ENCODE measurements around the gene FAM83G.
"Not testable (repeated sequence)": the region's sequence is repeated elsewhere in the genome, so short reads cannot be mapped to it uniquely, and the experiment has no call there.

Gene FAM83G

DNA sequence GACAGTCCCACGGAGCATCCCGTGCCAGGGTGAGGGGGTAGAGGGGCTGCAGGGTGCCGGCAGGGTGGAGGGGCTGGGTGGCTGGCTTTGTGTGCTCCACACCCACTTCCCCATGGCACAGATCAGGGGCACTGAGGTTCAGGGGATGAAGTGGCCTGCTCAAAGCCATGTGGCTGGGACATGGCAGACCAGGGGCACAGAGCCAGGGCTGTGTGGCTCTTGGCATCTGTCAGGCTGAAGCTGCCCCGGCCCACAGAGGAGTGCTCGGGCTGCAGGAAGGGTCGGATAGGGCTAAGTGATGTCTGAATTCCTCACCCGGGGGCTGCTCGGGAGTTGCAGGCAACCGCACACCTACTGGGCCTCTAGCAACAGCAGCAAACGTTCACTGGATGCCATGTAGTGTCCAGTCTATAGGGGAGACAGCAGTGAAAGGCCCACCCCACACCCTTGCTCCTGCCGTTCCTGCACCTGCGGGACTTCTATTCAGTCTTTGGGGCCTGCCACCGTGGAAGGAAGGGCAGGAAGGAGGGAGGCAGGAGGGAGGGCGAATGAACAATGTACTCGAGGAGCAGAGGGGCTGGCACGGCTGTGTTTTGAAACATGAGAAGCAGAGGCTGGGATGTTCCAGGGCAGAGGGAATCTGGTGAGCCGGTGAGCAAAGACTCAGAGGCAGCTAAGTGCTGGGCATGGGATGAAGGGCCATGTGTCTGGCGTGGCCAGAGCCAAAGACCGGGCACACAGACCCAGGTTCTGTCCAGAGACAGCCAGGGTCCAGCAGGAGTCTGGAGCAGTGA lies 37.5 kb downstream of the FAM83G start:
- no peak for DNase-seq

DNA sequence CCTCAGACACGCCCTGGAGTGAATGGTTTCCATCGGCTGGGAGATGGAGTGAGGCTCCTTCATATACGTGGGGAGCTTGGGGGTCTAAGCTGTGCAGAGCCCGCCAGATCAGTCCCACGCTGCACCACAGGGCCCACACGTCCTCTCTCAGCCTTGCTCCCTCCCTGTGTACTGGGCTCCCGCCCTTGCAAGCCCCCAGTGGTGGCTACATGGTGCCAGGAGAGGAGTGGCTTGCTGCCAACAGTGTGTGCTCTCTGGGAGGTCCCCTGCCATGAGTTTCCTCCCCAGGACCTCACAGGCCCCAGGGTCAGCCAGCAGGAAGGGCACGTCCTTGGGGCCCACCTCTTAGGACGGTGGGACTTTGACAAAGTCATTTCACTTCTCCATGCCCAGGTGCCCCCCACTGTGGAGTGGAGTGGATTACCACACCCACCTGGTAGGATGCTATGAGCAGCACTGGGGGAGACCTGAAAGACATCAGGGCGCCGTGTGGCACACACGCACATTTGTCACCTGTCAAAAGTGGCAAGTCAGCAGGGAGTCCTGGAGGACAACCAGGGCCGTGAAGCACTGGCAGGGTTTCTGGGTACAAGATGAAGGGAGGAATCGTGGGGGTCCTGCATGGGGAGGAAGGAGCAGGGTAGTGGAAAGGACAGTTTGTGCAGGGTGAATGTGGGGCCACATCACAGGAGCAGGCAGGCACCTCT lies 38.9 kb downstream of the FAM83G start:
- no peak for DNase-seq

DNA sequence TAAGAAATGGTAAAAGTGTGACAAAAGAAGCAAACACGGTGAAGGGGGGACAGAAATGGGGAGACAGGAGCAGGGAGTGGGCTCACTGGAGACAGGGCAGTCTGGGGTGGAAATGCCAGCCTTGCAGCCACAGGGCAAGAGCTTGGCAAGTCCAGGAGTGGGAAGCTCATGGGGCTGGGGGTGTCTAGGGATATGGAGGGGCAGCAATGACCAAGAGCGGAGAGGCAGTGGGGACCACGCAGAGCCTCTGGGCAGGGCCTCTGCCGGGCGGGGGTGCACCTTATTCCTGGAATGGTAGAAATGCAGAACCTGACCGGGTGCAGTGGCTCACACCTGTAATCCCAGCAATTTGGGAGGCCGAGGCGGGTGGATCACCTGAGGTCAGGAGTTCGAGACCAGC lies 40.0 kb downstream of the FAM83G start:
- no peak for DNase-seq

DNA sequence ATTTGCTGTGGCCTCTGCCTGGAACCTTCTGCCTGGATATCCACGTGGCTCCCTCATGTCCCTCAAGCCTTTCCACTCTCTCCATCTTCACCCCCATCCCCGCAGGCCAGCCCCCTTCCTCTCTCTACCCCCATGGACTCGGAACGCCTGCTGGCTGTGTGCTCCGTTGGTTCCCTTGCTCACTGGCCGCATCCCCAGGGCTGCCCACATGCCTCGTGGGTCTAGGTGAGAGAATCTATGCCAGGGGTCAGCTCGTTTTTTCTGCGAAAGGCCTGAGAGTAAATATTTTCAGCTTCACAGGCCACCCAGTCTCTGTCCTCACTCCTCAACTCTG lies 40.6 kb downstream of the FAM83G start:
- DNase-seq = no peak

DNA sequence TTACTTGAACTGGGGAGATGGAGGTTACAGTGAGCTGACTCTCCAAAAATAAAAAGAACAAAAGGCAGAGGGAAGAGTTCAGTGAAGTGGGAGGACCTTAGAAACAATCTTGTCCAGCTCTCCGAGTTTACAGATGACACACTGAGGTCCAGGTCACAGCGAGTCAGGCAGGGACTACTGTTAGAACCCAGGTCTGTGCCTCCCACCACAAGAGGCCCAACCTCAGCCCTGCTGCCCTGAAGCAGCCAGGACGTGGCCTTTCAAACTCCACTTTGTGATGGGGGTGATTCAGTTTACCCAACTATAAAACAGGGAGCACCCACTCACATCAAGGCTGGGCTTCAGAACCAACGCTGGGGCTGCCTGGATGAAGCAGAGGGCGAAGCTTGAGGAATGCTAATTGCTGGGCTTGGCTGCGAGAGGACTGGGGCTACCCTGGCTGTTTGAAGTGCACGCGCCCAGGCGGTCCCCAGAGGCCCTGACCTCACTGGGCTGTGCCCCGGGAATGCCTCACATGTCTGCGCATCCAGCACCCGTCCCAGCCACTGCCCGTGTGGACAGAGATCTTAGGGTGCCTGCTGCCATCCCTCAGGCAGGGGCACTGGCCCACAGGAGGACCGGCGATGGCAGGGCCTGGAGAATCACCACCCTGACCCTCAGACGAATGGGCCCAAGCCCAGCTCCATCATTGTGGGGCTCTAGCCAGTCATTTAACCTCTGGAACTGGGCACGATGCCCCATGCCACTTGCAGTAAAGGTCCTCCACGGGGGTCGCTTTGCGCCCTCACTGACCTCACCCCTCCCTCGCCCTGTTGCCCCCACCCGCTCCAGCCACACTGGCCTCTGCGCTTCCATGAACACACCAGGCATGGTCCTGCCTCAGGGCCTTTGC lies 41.2 kb downstream of the FAM83G start:
- no peak for DNase-seq

DNA sequence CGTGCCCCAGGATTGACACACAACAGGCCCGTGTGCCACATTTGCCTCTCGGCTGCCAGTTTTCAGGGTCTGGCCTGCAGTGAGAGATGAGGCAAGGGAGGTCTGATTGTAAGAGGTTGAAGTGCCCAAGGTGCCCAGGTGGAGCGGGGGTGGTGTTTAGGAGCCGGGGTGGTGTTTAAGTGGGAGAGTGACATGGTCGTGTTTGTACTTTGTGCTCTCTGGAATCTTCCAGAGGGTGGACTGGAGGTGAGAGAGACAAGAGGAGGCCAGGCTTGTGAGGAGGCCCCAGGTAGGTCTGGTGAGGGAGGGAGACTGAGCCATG lies 42.1 kb downstream of the FAM83G start:
- DNase-seq = no peak

DNA sequence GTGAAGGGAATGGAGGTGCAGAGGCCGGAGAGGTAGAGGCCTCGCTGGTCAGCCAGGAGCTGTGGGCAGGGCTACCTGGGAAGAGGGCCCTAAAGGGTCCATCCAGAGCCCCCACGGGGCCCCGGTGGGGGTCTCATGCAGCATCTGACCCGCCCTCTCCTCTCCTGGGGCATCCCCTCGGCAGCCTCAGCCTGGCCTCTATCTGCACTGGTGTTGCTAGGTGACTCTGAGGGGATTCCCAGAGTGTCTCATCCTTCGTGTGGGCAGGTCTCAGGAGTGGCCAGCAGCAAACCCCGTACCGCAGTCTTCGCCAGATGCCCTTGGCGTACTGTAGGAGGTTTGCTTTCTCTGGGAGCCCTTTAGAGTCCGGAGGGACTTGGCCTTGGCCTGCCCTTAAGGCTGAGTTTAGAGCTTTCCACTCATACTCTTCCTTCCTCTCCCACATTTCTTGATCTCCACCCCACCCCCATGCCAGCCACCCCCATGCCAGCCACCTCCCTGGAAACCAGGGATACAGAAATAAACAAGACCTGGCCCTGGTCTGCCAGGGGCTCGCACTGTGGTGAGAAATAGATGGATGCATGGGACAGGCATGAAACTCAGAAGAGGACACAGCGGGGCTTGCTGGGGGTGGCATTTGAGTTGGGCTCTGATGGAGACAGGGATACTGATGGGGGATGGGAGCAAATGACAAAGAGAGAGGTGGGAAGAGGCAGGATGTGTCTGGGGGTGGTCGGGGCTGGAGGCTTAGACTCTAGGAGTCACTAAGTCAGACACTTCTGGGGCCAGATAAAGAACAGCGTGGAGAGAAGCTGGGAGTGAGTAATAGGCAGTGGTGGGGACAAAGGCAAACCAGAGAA lies 42.7 kb downstream of the FAM83G start:
- no peak for DNase-seq

DNA sequence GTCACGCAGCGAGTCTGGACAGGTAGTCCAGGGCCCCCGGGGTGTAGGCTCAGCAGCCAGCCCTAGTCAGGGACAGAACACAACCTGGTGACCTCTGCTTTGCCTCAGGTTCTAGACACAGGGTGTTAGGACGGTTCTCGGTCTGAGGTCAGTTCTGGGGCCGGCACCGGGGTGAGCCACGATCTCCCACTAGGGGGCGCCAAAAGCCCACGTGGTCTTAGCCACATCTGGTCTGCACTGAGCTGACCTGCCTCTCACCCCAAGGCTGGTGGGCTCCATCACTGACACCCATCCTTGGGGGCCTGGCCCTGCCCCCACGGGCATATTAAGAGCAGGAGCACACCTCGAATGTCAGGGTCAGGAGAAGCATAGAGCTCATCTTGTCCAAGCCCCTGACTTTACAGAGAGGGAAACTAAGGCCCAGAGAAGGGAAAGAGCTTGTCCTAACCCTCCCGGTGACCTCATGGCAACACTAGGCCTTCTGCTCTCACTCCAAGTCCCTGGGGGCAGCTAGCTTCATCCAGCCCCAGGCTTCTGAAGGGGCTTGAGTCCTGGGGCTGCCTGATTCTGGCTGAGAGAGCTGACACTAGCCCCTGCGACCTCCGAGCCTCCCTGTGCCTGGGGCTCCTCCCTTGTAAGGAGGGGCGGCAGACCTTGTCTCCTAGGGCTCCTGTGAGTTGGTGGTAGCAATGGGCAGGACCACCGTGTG lies 43.6 kb downstream of the FAM83G start:
- DNase-seq = peak; percentile 84

DNA sequence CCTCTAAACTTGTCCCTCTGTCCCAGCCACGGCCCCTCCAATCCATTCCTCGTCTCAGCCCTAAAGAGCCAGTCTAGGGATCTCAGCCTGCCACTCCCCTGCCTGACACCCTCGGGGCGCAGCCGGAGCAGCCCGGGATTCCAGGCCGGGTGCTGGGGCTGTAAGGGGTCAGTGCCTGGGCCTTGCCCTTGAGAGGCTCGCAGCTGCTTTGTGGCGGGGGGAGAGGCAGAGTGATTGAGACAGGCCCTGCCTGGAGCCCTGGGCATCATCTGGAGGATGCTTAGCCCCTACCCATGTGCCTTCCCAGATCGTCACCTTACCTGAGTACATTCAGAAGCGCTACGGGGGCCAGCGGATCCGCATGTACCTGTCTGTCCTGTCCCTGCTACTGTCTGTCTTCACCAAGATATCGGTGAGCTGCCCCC lies 44.3 kb downstream of the FAM83G start:
- no peak for DNase-seq

DNA sequence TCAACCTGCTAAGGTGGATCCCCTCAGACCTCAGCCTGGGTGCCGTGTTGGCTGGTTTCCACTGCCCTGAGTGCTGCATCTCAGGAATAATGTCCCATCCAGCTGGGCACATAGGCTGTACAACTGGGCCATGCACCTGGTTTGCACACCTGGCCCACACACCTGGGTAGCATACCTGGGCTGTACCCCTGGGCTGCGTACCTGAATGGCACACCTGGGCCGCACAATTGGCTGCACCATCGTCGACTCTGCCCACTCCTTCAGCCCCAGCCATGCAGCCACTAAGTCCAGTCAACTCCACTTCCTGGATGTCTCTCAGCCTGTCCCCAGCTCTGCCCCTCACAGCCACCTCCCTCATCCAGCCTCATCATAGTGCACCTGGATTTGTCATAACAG lies 44.7 kb downstream of the FAM83G start:
- no peak for DNase-seq

DNA sequence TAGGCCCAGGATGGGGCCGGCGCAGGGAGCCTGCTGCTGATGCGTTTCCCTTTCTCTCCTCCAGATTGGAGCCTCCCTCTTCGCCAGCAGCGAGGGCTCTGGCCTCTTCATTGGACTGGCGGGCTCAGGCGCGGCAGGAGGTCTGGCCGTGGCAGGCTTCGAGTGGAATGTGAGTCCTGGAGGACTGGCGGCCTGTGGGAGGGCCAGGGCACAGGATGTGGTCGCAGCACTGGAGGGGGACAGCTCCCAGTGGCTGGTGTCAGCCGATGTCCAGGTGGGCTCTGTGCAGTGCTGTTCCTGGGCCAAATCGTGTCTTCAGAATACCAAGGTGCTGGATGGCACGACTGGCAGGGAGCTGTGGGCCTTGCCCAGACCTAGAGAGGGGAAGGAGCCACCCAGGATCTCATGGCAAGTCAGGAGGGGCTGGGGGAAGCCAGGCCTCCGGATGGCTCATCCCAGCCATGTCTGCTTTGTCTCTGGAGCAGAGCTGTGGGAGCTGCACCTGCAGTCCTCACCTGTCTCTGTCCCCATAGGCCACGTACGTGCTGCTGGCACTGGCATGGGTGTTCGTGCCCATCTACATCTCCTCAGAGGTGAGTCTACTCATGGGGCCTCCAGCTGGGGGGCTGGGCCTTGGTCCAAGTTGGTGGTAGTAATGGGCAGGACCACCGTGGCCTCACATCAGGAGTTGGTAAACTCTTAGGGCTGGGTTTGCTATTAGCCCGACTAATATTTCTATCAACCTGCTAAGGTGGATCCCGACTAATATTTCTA lies 45.3 kb downstream of the FAM83G start:
- DNase-seq = no peak

DNA sequence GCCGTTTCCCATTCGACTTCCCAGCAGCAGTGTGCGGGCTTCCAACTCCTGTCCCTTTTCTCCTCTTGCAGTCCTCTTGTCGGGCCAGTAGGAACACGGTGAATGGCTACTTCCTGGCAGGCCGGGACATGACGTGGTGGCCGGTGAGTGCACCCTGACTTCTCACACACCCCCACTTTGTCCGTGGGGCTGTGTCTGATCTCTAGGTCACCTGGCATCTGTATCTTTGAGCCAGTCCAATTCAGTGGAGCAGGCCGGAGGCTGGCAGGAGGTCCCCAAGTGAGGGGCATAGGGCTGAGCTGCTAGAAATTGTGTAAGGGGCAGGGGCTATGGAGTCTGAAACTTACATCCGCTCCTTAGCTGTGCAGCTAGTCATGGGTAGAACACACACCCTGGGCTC lies 46.0 kb downstream of the FAM83G start:
- DNase-seq = no peak

DNA sequence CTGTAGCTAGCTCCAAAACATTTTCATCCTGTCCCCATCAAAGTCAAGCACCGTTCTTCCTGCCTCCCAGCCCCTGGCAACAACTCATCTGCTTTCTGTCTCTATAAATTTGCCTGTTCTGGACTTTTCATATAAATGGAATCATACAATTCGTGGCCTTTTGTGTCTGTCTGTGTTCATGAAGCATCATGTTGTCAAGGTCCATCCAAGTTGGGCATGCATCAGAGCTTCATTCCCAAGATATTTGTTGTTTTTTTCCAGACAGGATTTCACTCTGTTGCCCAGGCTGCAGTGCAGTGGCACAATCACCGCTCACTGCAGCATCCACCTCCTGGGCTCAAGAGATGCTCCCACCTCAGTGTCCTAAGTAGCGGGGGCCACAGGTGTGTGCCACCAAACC lies 46.7 kb downstream of the FAM83G start:
- DNase-seq = no peak

DNA sequence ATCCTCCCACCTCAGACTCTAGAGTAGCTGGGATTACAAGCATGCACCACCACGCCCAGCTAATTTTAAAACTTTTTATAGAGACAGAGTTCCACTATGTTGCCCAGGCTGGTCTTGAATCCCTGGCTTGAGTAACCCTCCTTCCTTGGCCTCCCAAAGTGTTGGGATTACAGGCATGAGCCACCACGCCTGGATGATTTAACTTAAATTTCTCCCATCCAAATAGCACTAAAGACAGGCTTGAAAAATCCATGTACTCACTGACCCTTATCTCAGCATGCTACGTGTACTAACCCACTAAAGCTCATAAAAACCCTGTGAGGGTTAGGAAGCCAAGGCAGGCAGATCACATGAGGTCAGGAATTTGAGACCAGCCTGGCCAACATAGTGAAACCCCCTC lies 48.0 kb downstream of the FAM83G start:
- DNase-seq = no peak

DNA sequence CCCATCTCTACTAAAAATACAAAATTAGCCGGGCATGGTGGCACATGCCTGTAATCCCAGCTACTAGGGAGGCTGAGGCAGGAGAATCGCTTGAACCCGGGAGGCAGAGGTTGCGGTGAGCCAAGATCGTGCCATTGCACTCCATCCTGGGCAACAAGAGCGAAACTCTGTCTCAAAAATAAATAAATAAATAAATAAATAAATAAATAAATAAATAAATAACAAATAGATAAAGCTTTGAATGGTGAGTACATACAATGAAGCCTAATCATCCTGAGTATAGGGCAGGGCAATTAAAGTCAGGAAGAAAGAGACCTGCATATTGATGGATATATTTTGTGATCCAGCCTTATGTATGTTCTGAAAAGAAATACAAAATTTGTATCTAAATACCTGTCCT lies 48.5 kb downstream of the FAM83G start:
- DNase-seq = not testable (repeated sequence)

DNA sequence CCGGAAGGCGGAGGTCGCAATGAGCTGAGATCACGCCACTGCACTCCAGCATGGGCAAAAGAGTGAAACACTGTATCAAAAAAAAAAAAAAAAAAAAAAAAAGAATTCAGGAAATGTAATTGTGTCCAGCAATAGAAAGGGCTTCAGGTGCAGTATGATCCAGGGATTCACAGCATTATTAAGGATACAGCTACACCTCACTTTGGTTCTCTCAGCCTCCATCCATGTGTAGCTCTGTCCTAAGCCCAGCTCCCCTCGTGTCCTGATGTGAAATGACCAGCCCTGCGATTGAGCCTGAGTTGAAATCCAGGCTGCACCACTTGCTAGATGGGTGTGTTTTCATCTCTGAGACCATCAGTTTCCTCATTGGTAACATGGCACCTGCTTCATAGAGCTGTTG lies 49.6 kb downstream of the FAM83G start:
- DNase-seq = no peak

DNA sequence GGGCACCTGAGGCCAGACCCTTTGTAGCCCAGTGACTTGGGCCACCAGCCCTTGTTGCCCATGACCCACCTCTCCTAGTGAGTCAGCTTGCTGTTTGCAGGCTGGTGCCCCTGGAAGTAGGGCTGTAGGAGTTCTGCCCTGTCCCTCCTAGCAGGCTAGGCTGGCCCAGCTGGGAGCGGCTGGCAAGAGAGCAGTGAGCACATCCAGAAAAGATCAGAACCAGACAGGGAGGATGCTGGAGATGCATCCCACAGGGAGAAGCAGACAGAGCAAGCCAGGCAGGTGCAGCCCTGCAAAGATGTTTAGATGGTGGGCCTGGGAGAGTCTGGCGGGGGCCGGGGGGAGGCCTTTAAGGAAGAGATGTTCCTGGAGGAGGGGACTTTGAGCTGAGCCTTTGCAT lies 50.2 kb downstream of the FAM83G start:
- DNase-seq = no peak

DNA sequence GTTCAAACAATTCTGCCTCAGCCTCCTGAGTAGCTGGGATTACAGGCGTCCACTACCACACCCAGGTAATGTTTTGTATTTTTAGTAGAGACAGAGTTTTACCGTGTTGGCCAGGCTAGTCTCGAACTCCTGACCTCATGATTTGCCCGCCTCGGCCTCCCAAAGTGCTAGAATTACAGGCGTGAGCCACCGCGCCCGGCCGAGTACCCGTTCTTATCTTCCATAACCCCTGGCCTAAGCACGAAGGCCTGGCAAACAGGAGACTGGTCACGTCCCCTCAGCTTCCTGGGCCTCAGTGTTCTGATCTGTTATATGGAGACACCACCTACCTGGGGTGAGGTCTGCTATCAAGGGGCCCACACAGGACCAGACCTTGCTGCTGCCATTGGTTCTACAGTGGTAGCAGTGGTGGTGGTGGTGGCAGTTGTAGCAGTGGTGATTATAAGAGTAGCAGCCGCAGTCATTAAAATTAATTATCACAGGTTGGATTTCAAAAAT lies 51.3 kb downstream of the FAM83G start:
- DNase-seq = no peak

DNA sequence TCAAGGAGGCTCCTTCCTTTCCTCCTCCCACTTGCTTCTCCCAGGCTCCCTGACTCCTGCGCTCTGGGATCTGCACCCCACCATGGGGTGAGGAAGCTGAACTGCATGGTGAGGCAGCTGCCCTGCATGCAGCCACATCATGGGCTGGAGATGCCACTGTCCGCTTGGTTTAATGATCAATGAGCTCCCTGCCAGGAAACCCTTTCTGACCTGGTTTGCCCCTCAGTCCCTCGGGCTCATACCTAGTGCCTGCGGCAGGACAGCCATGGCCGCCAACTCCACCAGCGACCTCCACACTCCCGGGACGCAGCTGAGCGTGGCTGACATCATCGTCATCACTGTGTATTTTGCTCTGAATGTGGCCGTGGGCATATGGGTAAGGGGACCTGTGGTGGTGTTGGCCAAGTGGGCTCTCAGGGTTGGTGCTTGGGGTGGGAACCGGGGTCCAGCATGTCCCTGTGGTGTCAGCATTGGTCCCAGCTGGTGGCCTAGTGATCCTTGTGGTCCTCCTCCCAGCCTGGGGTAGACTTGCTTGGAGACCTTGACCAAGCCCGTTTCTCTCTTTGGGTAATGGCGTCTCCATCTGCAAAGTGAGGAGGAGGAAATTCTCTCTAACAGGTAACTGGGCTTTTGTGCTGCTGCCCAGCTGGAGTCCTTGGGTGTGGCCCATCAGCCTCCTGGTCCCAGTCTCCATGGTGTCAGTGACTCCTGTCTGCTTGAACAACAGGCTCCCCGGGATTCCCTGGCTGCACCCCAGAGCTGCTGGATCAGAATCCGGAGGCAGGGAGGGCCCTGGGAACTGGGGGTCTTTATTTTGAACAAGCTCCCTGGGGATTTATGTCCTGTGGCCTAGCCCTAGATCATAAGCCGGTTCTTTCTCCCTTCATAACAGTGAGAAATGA lies 52.4 kb downstream of the FAM83G start, which contains the start of gene SLC5A10:
SLC5A10 (plus strand) TSS at position 225 of the 902 bp plus-strand sequence; CDS start at position 266, 41 bp downstream.
- DNase-seq = no peak

Data from hematopoietic multipotent progenitor cell treated with erythropoietin and hydrocortisone succinate and interleukin-3 and kit ligand, for 6 days (in vitro differentiated cells).